ENCODE data around the gene TMPRSS11D.

- TF ChIP-seq EP300 (IDR thresholded peaks at IDR 0.05; ENCODE audit: borderline replicate concordance), result no peak
- no peak for TF ChIP-seq NFIC (IDR thresholded peaks at IDR 0.05)
- no peak for TF ChIP-seq YY1 (IDR thresholded peaks at IDR 0.05; ENCODE audit: low read depth)
These were observed 96.5 kb downstream of the TMPRSS11D start for GRCh38 chr4:67787311-67787710.
